ENCODE results near the gene PAOX.

The PAOX gene

DNA sequence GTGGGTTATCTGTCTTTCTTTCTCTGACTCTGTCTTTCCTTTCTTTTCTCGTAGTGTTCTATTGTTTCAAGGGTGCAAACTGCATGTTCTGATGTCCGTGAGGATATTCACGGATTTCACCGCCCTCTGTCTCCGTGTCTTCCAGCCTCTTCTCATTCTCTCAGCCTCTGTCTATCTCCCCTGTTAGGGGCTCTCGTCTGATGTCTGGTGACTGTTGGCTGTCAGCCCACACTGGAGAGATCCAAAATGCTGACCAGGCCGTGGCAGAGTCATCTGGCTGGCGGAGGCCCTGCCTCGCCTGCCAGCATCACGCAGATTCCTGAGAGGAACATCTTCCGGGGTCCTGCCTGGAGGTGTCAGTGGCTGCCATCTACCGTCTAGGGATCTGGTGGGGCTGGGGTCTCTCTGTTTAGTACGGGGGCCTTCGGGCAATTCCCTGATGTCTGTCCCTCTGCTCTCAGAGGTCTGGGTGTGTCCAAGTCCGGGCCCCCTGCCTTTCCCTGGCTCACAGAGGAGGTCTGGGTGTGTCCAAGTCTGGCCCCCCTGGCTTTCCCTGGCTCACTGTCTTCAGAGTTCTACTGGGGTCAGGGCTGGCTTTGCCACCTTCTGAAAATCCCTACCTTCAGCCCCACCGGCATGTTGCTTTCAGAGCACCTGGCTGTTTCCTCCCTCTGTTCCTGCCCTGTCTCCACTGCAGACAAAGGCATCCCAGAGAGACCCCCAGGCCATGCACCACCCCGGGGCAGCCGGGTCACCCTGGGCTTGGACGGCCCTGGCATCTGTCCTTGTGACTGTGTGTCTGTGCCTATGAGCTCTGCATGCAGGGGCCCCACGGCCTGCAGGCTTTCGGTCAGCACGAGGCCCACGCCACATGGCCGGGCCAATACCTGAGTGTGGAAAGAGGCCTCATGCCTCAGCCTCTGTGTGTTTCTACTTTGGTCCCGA, 60.7 kb downstream of the PAOX start:
- no peak for DNase-seq (ENCODE audit: low read depth in 2 of 2)

DNA sequence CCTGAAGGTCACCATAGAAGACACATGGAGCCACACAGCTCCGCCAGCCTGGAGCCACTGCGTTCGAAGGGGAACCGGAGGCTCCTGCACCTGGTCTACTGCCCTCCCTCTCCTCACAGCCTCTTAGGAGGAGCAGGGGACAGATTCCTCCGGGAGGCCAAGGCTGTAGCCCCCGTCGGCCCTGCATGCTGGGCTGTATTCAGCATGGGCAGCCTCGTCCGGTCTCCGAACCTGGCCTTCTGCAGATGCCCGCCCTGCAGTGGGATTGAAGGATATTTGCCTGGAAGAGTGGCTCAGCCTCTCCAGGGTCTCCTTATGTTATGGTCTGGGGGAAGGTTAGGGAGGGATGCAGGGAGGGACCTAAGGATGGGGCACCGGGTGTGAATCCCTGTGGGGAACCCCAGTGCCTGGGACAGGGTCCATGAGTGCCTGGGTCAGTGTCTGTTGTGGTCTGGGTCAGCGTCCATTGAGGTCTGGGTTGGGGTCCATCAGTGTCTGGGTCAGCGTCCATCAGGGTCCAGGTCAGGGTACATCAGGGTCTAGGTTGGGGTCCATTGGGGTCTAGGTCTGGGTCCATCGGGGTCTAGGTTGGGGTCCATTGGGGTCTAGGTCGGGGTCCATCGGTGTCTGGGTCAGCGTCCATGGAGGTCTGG, 61.7 kb downstream of the PAOX start:
- no peak for DNase-seq (ENCODE audit: low read depth in 2 of 2)

Measured in stimulated activated CD8-positive, alpha-beta memory T cell treated with anti-CD3 and anti-CD28 coated beads, Interleukin-15, amount 100 ng/mL, for 48 hours (primary cell).